H54 (cell line): ENCODE data around the gene XRCC4.
A peak's percentile ranks its signal among the peaks of the same experiment; 100 is the strongest.

Experiments used
- DNase-seq: peaks from one replicate; pipeline ENCODE4 v3.0.0; 2011; ENCODE audit warnings: low spot score, mixed read lengths; ENCODE audit not compliant: insufficient read length
- FAIRE-seq: peaks from 3 replicates; lab custom pipeline; 2011; peaks lifted over from hg19 to GRCh38; lab: Jason Lieb, UNC
- POLR2A ChIP-seq: IDR thresholded peaks from 2 replicates; pipeline ENCODE4 v1.6.1; 2011; ENCODE audit warnings: low read depth, mild to moderate bottlenecking, low read length

XRCC4 gene

DNA sequence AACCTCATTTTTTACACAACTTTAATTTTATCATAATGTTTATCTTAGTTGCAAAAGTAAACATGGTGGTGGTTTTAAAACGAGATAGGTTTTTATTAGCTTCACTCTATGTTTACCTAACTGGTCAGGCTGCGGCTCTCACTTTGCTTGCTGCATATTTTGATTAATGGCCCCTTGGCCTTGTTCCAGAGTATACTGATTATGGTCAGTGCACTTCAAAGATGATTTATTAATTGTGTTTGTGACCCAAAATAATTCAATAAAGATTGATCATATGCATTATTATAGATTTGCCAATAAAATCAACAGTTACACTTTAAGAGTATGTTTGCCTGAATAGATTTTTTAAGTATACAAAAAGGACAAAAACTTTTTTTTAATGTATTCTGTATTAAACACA, 188.0 kb downstream of the XRCC4 start:
- no peak for TF ChIP-seq POLR2A
- no peak for FAIRE-seq
- DNase-seq: no peak

GRCh38 chr5:83270311-83270710, 193.0 kb downstream of the XRCC4 start:
- no peak for DNase-seq
- TF ChIP-seq POLR2A: no peak
- no peak for FAIRE-seq

DNA sequence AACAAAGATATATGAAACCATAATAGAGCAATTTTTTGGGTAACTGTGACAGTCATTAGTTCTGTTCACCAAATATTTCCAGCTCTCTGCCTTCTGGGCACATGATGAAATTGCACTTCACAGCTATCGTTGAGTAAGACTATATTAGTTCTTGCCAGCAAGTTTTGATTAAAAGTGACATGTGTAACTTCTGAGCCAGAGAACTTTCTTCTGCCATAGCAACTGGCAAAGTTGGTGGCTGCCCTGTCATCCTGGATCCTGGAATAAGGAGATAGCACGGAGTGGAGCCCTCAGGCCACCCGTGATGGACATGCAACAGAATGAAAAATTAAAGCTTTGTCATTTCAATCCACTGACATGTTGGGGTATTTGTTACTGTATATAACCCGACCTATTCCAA, 199.8 kb downstream of the XRCC4 start:
- no peak for FAIRE-seq
- TF ChIP-seq POLR2A: no peak
- DNase-seq: no peak

- FAIRE-seq (no peak), DNase-seq (no peak)
- TF ChIP-seq POLR2A: no peak
Measured at GRCh38 chr5:83277953-83278352, 200.6 kb downstream of the XRCC4 start.

GRCh38 chr5:83281176-83281575, 203.8 kb downstream of the XRCC4 start:
- FAIRE-seq (peak; percentile 15), DNase-seq (no peak)
- no peak for TF ChIP-seq POLR2A

DNA sequence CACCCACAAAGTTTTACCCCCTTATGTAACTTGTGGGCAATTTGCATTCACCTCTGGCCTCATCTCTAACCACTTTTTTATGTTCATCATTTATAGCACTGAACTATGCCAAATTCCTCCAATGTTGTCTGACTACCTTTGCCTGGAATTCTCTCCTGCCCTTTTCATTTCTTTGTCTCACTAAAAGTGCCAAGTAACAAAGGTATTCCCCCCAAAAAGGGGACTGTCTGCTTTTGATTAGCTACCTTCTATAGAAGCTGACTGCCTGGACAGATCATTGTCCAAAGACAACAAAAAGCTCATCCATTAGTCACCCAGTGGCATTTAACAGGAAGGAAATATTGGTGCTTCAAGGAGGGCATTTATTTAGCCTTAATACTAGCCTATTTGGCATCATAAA, 204.3 kb downstream of the XRCC4 start:
- DNase-seq: peak; percentile 17
- peak; percentile 91 for FAIRE-seq
- TF ChIP-seq POLR2A: no peak

- DNase-seq (no peak), FAIRE-seq (no peak)
- no peak for TF ChIP-seq POLR2A
Measured at GRCh38 chr5:83283761-83284160, 206.4 kb downstream of the XRCC4 start.

GRCh38 chr5:83285661-83286398, 208.5 kb downstream of the XRCC4 start:
- FAIRE-seq (peak; percentile 6), DNase-seq (no peak)
- no peak for TF ChIP-seq POLR2A

- TF ChIP-seq POLR2A: no peak
- no peak for DNase-seq
- no peak for FAIRE-seq
Measured at GRCh38 chr5:83294246-83294645, 216.9 kb downstream of the XRCC4 start.

DNA sequence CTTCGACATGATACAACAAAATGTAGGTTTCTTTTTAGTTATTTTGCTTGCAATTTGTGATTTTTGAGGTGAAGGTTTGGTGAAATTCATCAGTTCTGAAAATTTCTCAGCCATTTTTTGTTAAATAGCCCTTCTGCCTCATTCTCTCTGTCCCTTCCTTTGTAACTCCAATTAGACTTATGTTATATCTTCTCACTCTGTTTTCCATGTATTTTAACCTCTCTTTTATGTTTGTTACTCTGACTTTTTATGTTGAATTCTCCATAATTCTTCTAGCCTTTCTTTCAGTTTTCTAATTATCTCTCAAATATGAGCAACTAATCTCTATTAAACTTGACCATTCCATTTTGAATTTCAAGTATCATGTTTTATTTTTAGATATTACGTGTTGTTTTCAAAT, 222.0 kb downstream of the XRCC4 start:
- DNase-seq (no peak), FAIRE-seq (no peak)
- TF ChIP-seq POLR2A: no peak

GRCh38 chr5:83306572-83307241, 229.4 kb downstream of the XRCC4 start:
- FAIRE-seq (peak; percentile 98), DNase-seq (peak; percentile 20)
- TF ChIP-seq POLR2A: no peak

DNA sequence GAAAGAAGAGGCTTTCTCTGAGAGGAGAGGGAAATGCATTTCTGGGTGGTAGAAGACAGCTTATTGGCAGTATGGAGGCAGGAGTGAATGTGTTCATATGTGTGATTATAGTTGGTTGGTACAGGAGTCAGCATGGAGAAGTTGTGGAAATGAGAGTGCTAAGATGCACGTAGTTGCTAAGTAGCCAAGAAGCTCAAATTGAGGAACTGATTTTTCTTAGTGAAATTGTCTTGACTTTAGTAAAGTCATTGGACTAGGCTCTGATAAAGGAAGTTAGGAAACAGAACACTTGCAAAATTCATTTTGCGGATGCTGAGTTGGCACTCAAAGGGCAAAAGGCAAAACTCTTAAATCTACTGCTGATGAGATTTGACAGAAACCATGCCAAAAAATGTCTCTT, 235.3 kb downstream of the XRCC4 start:
- DNase-seq (no peak), FAIRE-seq (no peak)
- no peak for TF ChIP-seq POLR2A

DNA sequence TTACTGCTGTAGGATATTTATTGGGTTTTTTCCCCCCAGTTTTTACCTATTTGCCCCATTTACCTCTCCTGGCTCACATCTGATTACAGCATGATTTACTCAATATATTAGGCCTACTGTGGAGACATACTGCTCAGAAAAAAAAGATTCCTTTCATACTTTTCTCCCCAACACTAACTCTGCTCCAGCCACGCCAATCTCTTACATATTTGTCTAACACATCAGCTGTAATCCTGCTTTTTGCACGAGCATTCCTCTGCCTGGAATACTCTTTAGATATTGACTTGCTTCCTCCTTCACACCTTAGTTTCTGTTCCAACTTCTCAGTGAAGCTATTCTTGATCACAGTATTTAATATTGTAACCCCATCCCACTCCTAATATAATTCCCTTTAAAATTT, 236.1 kb downstream of the XRCC4 start:
- FAIRE-seq (peak; percentile 60), DNase-seq (no peak)
- TF ChIP-seq POLR2A: no peak

DNA sequence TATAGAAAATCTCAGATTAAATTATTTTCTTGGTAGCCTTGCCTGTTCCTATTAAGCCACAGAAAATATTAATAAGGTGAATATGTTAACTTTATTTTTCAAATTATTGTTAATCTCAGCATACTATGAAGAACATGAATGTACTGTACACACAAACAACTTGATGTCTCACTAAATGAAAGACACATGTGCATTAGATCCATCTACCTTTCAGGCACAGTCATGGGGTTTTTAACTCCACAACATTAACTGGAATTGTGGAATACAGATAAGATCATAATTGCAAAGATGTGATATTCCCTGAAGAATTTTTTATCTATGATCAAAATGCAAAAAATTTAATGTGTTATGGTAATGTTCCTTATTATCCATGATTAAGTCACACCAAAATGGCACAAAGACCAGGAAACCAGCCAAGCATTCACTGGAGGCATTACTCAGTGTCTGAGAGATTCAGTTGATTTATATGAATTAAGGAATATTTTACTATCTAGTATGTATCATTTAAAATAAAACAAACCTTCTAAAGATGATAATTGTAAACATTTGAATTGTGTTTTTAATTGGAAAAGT, 244.2 kb downstream of the XRCC4 start:
- TF ChIP-seq POLR2A: no peak
- DNase-seq: no peak
- FAIRE-seq: no peak

DNA sequence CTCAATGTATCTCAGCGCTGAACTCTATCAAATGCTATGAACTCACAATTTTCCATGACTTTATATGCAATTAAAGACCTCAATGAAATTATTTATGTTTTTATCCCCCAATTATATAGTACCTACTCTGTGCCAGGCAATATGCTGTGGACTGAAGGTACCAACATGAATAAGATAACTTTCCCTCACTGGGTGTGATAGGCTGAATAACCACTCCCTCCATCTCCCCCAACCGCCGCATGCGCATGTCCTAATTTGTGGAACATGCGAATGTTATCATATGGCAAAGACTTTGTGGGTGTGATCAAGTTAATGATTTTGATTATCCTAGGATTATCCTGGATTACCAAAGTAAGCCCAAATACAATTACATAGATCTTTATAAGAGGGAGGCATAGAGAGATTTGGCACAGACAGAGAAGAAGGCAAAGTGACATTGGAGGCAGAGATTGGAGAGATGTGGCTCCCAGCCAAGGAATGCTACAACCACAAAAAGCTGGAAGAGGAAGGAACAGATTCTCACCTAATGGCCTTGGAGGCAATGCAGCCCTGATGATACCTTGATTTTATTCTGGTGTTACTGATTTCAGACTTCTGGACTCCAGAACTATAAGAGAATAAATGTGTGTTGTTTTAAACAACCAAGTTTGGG, 245.1 kb downstream of the XRCC4 start:
- FAIRE-seq (peak; percentile 75), DNase-seq (no peak)
- TF ChIP-seq POLR2A: no peak
